ENCODE data around the gene METTL4. TPM values are rescaled to one million over a fixed set of nuclear protein-coding genes. Genes with fewer than 3 reads are reported as not detected.

The METTL4 gene
- total RNA-seq, 1 donor from 2014 or later = 7.3 TPM

DNA sequence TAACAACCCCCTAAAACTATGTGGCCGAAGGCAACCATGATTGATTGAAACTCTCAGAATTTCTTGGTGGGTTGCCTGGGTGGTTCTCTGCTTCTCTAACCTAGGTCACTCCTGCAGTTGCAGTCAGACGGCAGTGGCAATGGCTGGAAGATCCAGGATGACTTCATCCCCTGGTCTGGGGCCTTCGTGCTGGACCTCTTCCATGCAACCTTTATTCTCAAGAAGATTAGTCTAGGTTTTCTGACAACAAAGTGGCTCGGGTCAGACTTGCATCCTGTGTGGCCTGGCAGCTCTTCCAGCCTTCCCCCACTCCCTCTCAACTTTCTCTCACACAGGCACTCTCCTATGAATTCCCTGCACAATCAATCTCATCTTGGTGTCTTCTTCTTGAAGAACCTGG lies 76.4 kb downstream of the METTL4 start:
- no peak for DNase-seq (ENCODE audit: missing footprints)
- intact Hi-C loops (cut with DNase I) = no loop called here
- ATAC-seq = no peak

Other genes starting within 250 kb of the METTL4 start
- 0.54 TPM for gene NDC80, start 52 bp upstream of the METTL4 start, total RNA-seq
- 25.2 TPM for gene SMCHD1, start 84.2 kb upstream of the METTL4 start, total RNA-seq